Tibial artery (tissue), 4 donors: ENCODE results near the gene PDSS2.

Experiments used
- DNase-seq, 2 donors: peaks; one replicate each; pipeline ENCODE4 v3.0.0-alpha.2; 2019
- H3K27ac ChIP-seq, 2 donors: fragments of 200-600 bp; sonication (generic) in 1 of 2; 1 replicate in 1 of 2; 2 replicates in 1 of 2; pipeline ENCODE4 v1.5.1; 2018 to 2019; ENCODE audit warnings: mild to moderate bottlenecking in 1 of 2
- H3K27me3 ChIP-seq, 2 donors: fragments of 200-600 bp; sonication (generic) in 1 of 2; one replicate each; pipeline versions ENCODE4 v1.5.1 to v1.6.0; 2016 to 2019
- H3K36me3 ChIP-seq, 3 donors: fragments of 200-600 bp; sonication (generic) in 2 of 3; one replicate each; pipeline ENCODE4 v1.5.1; 2016 to 2019; ENCODE audit warnings: mild to moderate bottlenecking in 2 of 3
- H3K4me1 ChIP-seq, 4 donors: fragments of 200-600 bp; sonication (generic) in 2 of 4; 1 replicate in 3 of 4; 2 replicates in 1 of 4; pipeline ENCODE4 v1.5.1; 2016 to 2019
- H3K4me3 ChIP-seq, 2 donors: fragments of 200-600 bp; sonication (generic) in 1 of 2; 1 replicate in 1 of 2; 2 replicates in 1 of 2; pipeline ENCODE4 v1.5.1; 2018 to 2019; ENCODE audit warnings: mild to moderate bottlenecking in 2 of 2
- H3K9me3 ChIP-seq, 3 donors: fragments of 200-600 bp; sonication (generic) in 1 of 3; one replicate each; pipeline ENCODE4 v1.5.1; 2016 to 2019
- CTCF ChIP-seq, 2 experiments: fragments of 200-600 bp in 1 of 2; fragments of 450-650 bp in 1 of 2; IDR thresholded peaks; one replicate each; pipeline ENCODE4 v1.5.1; 2017 to 2019; ENCODE audit warnings: antibody characterized with exemption in 2 of 2, mild to moderate bottlenecking in 1 of 2, moderate library complexity in 1 of 2
- intact Hi-C: fragments of 100-400 bp; cut with DNase I; formaldehyde crosslinking; loops from one replicate; pipeline ENCODE4 v1.15.0; 2023; ENCODE audit warnings: low total_unique reads

PDSS2 gene

GRCh38 chr6:107459283-107460082 lies at the start of gene PDSS2:
Gene PDSS2 (minus strand): TSS chr6:107459564. CDS start chr6:107459285, 279 bp downstream.
- Histone ChIP-seq H3K4me1 (peaks cover 0 to 5% (median 0%) of the 10 kb centered on the region in 4 donors), H3K36me3 (no peaks in the 10 kb centered on the region), H3K4me3 (peak within 1 kb of the TSS; percentile 79 to 84), H3K27ac (peak within 1 kb of the TSS; percentile 75 to 92), H3K27me3 (no peaks in the 10 kb centered on the region), H3K9me3 (no peaks in the 10 kb centered on the region)
- DNase-seq = peak; percentile 99 to 100
- peak in 1 of 2 experiments; percentile 37 for TF ChIP-seq CTCF (IDR thresholded peaks at IDR 0.05)
- intact Hi-C loops = no loop called here

DNA sequence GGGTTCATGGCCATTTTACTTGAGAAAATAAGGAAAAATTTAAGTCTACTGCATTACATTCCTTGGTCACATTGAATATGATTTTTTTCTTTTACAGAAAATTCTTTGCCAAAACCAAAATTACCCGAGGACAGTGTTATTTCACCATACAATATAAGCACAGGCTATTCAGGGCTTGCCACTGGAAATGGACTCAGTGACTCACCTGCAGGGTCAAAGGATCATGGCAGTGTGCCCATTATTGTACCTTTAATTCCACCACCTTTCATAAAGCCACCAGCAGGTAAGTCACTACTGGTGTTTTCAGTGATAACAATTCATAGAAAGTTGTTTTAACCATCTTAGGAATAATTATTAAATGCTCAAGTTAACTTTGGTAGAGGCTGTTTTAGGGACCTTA lies 46.8 kb upstream of the PDSS2 start:
- H3K9me3 ChIP-seq = no peaks in the 10 kb centered on the region
- TF ChIP-seq CTCF (IDR thresholded peaks at IDR 0.05) = no peak
- DNase-seq = no peak
- H3K27me3 ChIP-seq = no peaks in the 10 kb centered on the region
- no peaks in the 10 kb centered on the region for H3K36me3 ChIP-seq
- H3K4me1 ChIP-seq = peaks cover 0 to 47% (median 15%) of the 10 kb centered on the region in 4 donors
- no peak overlapping the region for H3K4me3 ChIP-seq
- H3K27ac ChIP-seq = no peak overlapping the region
- intact Hi-C loops = no loop called here

GRCh38 chr6:107504270-107505026 lies 45.1 kb upstream of the PDSS2 start:
- Histone ChIP-seq H3K36me3 (no peaks in the 10 kb centered on the region), H3K4me3 (no peak overlapping the region), H3K9me3 (no peaks in the 10 kb centered on the region), H3K27ac (no peak overlapping the region), H3K4me1 (peaks cover 0 to 45% (median 10%) of the 10 kb centered on the region in 4 donors), H3K27me3 (no peaks in the 10 kb centered on the region)
- TF ChIP-seq CTCF (IDR thresholded peaks at IDR 0.05) = no peak
- no peak for DNase-seq
- intact Hi-C loops = no loop called here

DNA sequence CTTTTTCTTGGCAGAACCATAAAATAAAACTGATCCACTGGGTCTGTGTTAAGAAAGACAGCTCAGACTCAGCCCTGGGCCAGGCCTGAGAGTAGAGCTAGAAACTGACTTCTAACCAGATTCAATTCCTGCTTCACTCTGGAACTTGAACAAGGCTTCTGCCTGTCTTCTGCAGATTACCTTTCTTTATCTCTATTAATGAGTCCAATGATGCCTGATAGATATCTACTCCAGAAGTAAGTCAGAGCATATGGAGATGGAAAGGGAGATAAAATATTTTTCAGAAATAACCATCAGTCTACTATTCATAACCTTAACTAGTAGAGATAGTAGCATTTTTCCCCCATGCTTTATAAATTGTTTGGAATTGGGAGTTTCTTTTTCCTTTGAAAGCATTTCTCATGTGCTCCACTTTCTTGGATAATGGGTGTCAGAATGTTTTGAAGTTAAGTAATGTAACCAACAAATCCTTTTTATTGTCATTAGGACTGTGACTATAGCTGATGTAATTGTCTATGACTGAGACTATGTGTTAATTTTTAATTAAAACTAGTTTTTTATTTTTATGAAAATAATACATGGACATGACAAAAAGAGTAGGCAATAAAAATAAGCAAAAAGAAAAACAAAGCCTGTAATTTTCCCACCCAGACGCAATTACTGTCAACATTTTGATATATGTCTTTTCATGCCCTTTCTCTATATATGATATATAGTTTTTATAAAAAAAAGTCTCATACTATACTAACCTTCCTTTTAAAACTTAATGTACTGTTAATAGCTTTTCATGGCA lies 37.7 kb upstream of the PDSS2 start:
- no peak for TF ChIP-seq CTCF (IDR thresholded peaks at IDR 0.05)
- intact Hi-C loops = no loop called here
- Histone ChIP-seq H3K4me3 (no peak overlapping the region), H3K27ac (peak overlapping the region; percentile 71 to 83), H3K36me3 (no peaks in the 10 kb centered on the region), H3K9me3 (no peaks in the 10 kb centered on the region), H3K27me3 (no peaks in the 10 kb centered on the region), H3K4me1 (peaks cover 0 to 84% (median 29%) of the 10 kb centered on the region in 4 donors)
- DNase-seq = no peak

DNA sequence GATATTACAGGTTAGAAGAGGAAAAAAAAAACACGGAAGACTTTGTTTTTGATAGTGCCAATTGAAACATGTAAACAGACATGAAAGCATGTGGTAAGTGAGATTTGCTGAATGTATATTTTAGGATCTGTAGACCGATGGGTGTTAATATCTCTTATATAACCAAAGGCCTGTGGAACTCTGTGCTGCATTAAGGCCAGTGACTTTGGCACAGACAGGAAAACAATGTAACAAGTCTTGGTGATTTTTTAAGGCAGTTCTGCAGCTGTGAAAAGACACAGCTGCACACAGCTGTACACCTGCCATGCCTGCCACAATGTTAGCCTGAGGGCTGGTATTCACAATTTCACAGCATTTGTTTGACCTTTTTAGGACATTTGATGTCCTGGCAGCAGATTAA lies 36.6 kb upstream of the PDSS2 start:
- no peaks in the 10 kb centered on the region for H3K27me3 ChIP-seq
- DNase-seq = no peak
- H3K4me3 ChIP-seq = no peak overlapping the region
- H3K27ac ChIP-seq = peak overlapping the region; percentile 71 to 83
- no peak for TF ChIP-seq CTCF (IDR thresholded peaks at IDR 0.05)
- intact Hi-C loops = no loop called here
- peaks cover 0 to 83% (median 29%) of the 10 kb centered on the region in 4 donors for H3K4me1 ChIP-seq
- no peaks in the 10 kb centered on the region for H3K36me3 ChIP-seq
- H3K9me3 ChIP-seq = no peaks in the 10 kb centered on the region
